ENCODE measurements around the gene CDC23.
A peak's percentile ranks its signal among the peaks of the same experiment; 100 is the strongest.
"Not testable (repeated sequence)": the region's sequence is repeated elsewhere in the genome, so short reads cannot be mapped to it uniquely, and the experiment has no call there.

The CDC23 gene

DNA sequence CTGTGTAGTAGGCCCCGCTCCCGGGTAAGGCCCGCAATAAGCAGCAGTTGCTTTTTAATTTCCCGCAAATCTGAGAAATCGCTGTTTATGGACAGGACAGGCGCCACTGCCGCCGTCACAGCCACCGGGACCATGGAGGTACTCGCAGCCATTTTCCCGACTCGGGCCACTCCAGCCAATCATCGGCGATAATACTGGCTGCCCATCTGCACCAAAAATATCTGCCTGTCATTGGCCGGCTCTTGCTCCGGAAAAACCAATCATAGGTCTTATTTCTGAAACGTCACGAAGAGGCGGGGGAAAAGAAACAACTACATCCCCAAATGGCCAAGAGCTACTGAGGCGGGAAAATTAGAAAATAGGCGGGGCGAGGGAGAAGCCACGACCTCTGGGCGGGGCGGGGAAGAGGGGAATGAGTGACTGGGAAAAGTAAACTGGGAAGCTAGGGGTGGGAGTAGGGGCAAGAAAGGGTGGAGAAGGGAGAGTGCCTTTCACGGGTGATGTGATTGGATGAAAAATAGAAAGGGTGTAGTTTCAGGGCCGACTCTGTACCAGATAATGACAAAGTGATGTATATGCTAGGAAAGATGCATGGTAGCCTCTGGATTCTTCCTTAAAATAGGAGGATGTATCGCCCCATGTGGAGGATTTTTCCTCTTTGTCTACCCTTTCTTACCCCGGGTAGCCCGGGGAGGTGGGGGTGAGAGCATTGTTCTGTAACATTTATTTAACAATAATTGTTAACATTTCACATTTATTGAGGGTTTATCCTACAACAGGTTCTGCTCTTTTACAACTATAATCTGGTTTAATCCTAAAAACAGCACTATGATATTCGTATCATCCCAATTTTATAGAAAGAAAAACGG is at the start of gene CDC23:
Gene CDC23 (minus strand): TSS at position 163 of the 869 bp plus-strand sequence. CDS start 11 bp downstream, at position 152.
- TF ChIP-seq, protein P1, sequence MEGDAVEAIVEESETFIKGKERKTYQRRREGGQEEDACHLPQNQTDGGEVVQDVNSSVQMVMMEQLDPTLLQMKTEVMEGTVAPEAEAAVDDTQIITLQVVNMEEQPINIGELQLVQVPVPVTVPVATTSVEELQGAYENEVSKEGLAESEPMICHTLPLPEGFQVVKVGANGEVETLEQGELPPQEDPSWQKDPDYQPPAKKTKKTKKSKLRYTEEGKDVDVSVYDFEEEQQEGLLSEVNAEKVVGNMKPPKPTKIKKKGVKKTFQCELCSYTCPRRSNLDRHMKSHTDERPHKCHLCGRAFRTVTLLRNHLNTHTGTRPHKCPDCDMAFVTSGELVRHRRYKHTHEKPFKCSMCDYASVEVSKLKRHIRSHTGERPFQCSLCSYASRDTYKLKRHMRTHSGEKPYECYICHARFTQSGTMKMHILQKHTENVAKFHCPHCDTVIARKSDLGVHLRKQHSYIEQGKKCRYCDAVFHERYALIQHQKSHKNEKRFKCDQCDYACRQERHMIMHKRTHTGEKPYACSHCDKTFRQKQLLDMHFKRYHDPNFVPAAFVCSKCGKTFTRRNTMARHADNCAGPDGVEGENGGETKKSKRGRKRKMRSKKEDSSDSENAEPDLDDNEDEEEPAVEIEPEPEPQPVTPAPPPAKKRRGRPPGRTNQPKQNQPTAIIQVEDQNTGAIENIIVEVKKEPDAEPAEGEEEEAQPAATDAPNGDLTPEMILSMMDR (conservative IDR thresholded peaks at IDR 0.05) = no peak; the same call in 1 of the 2 replicates
- peak within 1 kb of the TSS; percentile 84 for H3K27ac ChIP-seq

DNA sequence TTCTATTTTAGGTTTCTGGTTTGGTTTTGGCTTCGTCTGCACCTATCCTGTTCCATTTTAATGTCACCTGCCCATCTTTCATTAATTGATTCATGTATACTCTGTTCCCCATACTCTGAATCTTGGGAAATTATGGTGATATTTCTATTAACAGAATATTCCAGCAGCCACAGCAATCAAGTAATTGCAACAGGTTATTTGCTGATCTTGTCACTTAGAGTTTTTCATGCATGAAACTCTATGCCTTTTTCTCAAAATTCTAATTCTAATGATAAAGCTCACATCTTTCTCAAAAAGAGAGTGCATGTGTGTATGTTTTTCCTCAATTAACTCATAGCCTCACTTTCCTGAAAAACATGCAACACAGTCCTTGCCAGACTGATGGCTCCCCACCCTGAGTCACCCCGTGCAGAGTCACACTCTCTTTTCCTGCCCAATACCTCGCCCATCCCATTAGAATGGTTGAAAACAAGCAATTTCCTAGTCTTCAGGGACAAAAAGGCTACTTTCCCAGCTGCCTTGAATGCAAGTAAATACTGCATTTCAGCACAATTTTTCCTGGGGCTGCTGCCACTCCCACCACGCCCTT is 45.7 kb upstream of the CDC23 start:
- TF ChIP-seq, protein P1 (conservative IDR thresholded peaks at IDR 0.05) = no peak
- no peak overlapping the region for H3K27ac ChIP-seq

DNA sequence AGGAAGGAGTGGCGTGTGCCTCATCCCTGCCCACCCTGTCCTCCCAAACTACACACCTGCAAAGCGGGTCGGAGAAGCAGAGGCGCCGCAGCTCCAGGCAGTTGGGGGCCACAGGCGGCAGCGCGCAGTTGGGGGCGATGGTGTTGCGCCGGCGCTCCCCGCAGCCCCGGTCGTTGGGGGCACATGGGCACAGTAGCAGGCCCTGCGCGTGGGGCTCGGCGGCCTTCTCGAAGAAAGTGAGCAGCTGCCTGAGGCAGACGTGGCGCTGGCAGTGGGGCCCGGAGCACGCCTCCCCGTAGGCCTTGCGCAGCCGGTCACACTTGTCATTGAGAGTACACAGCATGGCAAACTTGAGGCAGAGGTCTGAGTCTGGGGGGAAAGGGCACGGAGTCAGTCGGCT is 44.5 kb upstream of the CDC23 start:
- TF ChIP-seq, protein P1 (conservative IDR thresholded peaks at IDR 0.05) = no peak
- H3K27ac ChIP-seq = no peak overlapping the region

DNA sequence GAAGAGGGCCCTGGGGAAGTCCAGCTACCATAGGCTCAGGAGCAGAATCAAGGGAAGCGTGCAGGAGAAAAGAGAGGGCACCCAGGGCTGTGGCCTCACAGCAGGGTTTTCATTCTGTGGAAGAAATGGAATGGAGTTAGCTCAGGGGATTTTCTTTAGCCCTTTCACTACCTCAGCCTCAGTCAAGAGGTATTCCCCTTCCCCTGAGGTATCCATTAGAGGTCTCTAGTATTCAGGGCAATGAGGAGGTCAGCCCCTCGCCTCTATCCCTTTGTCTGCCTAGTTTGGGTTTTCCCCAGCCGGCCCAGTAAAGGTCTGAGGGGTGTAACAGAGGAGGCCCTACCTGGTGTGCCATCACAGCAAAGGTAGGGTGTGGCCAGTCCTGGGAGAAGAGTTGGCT is 39.8 kb upstream of the CDC23 start:
- H3K27ac ChIP-seq = no peak overlapping the region
- TF ChIP-seq, protein P1 (conservative IDR thresholded peaks at IDR 0.05) = no peak

GRCh38 chr5:138247800-138248199 is 34.7 kb upstream of the CDC23 start:
- H3K27ac ChIP-seq = not testable (repeated sequence)

GRCh38 chr5:138246822-138247221 is 33.7 kb upstream of the CDC23 start:
- peak overlapping the region; percentile 27 for H3K27ac ChIP-seq
- TF ChIP-seq, protein P1 (conservative IDR thresholded peaks at IDR 0.05) = no peak

DNA sequence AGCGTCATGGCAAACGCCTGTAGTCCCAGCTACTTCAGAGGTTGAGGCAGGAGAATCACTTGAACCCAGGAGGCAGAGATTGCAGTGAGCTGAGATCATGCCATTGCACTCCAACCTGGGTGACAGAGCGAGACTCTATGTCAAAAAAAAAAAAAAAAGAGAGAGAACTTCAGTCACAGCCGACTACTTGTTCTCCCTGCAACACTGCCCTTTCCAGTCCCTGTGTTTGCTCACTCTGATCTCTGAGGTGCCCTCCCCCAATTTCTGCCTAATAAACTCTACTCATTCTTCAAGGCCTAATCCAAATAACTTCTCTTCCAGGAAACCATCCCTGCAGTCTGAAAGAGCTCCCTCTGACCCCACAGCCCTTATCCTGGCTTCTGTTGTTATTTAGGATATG is 33.2 kb upstream of the CDC23 start:
- peak overlapping the region; percentile 27 for H3K27ac ChIP-seq
- TF ChIP-seq, protein P1 (conservative IDR thresholded peaks at IDR 0.05) = no peak

DNA sequence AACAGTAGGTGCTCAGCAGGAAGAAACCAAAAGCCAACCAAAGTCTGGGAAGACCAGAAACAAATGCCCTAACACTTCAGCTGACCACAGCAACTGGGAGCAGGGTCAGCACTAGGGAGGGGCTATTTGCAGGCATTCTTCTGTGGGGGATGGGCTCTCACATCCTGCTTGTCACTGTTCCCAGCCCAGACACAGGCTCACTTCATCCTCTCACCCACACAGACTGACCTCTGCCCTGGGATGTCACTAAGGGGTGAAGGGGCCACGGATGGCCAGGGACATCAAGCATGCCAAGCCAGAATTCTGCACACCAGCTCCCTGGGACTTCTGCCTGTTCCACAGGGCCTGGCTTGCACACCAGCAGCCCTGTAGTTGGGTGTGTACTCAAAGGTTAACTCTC is 32.6 kb upstream of the CDC23 start:
- TF ChIP-seq, protein P1 (conservative IDR thresholded peaks at IDR 0.05) = no peak
- H3K27ac ChIP-seq = peak overlapping the region; percentile 27
